GM23248 (cell line): ENCODE measurements around the gene GGTA1.

Experiments used
- EZH2 ChIP-seq: fragments of 200-600 bp; sonication (generic); IDR thresholded peaks from 2 replicates; pipeline ENCODE4 v1.6.1; 2018; ENCODE audit warnings: antibody characterized with exemption, mild to moderate bottlenecking; ENCODE audit not compliant: insufficient read depth, poor library complexity, severe bottlenecking
- EZH2phosphoT487 ChIP-seq: fragments of 200-600 bp; sonication (generic); IDR thresholded peaks from 2 replicates; pipeline ENCODE4 v1.6.1; 2018; ENCODE audit warnings: antibody characterized with exemption, moderate library complexity, mild to moderate bottlenecking, low read depth; ENCODE audit not compliant: insufficient read depth

GRCh38 chr9:121437891-121438290, 61.8 kb downstream of the GGTA1 start:
- TF ChIP-seq EZH2 = no peak
- TF ChIP-seq EZH2phosphoT487 = no peak
